VCaP (cell line): ENCODE results near the gene EPHA8.

Source experiments
- H3K27ac ChIP-seq: fragments of 450-650 bp; 2 replicates; pipeline ENCODE4 v1.5.1; 2017
- CTCF ChIP-seq: fragments of 450-650 bp; conservative IDR thresholded peaks from 2 replicates; pipeline ENCODE4 v1.5.1; 2017; ENCODE audit warnings: mild to moderate bottlenecking, moderate library complexity

The EPHA8 gene

GRCh38 chr1:22528451-22528850, 34.8 kb upstream of the EPHA8 start:
- H3K27ac ChIP-seq = no peak overlapping the region
- TF ChIP-seq CTCF = no peak

GRCh38 chr1:22529901-22530621, 33.2 kb upstream of the EPHA8 start:
- TF ChIP-seq CTCF = no peak
- H3K27ac ChIP-seq = no peak overlapping the region

- TF ChIP-seq CTCF = no peak
These were observed 32.6 kb upstream of the EPHA8 start for GRCh38 chr1:22530715-22531114.

GRCh38 chr1:22531251-22531650, 32.0 kb upstream of the EPHA8 start:
- H3K27ac ChIP-seq = no peak overlapping the region
- no peak for TF ChIP-seq CTCF

More at GRCh38 chr1:22530715-22531114, 32.6 kb upstream of the EPHA8 start:
- no peak overlapping the region for H3K27ac ChIP-seq

- H3K27ac ChIP-seq = no peak overlapping the region
- no peak for TF ChIP-seq CTCF
These were observed 29.9 kb upstream of the EPHA8 start for GRCh38 chr1:22533244-22533895.

GRCh38 chr1:22534951-22535350, 28.3 kb upstream of the EPHA8 start:
- no peak overlapping the region for H3K27ac ChIP-seq
- no peak for TF ChIP-seq CTCF

GRCh38 chr1:22535399-22535798, 27.9 kb upstream of the EPHA8 start:
- H3K27ac ChIP-seq = no peak overlapping the region
- no peak for TF ChIP-seq CTCF
